GM19455 (cell line): ENCODE data around the gene CLIP1.

Experiments used
- ATAC-seq: cut with Tn5 transposase; IDR thresholded peaks from one replicate; pipeline ENCODE4 v1.9.1; 2021; ENCODE audit not compliant: unreplicated experiment

CLIP1 gene

DNA sequence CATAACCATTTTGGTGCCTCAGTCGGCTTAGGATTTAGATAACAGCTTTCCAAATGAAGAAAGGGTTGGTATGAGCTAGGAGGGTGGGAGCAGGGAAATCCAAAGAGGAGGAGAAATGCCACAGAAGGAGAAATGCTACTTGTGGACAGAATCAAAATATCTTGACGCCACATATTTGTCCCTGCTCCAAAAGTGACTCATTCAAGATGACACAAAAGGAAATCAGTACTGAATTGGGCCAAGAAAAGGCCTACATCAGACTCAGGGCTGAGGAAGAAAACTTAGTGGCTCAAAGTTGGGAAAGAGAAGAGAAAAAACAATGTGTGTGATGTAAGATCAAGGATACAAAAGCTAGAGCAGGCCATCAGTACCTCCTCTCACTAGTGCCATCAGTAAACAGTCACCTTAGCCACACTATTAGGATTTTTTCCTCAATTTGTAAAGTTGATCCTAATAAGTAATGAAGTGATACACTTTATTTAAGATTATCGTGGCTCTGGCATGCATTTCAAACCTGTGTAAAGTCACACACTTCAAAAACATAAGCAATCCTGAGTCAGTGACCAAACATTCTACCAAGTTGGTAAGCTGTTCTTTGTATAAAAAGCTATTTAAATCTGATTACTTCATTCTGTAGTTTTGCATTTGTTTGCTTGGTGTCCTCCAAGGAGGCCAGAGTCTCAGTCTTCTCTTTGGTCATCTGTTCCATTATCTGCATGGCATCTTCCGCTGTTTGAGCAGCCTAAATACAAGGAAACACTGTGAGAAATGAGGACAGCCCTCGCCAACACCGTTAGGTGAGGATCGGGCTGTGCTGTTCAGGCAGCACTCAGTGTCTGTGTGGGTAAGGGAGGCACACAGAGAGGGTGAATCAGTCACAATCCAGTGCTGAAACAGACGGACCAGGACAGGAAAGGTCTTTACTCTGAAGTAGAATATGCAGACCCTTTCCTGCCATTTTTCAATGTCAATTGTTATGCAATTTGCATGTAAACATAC lies 103.6 kb downstream of the CLIP1 start:
- no peak for ATAC-seq

DNA sequence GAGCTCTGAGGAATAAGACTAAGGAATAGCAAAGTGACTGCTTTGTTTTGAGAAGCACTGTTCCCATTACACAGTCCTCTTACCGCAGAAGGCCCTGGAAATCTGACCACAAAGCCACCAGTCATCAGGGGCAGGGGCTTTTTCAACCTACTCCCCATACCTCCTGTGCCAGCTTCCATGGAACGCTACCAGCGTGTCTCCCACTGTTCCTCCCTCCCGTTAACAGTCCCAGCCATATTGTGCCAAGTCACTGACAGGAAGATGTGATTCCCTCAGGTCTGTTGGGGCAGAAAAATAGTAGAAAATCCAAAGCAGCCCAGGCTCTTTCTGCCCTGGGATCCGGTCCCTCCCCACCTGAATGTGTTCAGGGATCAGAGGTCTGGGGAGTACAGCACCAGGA lies 109.5 kb downstream of the CLIP1 start:
- no peak for ATAC-seq

DNA sequence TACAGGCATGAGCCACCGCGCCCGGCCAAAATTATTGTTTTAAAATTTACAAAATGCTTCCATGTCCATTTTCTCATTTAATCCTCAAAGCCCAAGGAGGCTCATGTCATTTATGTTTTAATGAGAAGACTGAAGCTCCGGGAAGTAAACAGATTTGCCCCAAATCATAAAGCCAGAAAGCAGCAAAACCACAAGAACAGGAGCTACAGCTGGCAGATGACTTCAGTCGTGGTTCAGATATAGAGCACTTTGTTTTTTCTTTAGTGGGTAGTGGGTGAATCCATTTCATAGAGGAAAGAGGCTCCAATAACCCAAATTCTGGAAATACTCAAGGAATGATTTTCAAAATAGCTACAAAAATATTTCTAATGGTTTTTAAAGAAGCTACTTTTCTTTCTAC lies 110.8 kb downstream of the CLIP1 start:
- ATAC-seq, result no peak

DNA sequence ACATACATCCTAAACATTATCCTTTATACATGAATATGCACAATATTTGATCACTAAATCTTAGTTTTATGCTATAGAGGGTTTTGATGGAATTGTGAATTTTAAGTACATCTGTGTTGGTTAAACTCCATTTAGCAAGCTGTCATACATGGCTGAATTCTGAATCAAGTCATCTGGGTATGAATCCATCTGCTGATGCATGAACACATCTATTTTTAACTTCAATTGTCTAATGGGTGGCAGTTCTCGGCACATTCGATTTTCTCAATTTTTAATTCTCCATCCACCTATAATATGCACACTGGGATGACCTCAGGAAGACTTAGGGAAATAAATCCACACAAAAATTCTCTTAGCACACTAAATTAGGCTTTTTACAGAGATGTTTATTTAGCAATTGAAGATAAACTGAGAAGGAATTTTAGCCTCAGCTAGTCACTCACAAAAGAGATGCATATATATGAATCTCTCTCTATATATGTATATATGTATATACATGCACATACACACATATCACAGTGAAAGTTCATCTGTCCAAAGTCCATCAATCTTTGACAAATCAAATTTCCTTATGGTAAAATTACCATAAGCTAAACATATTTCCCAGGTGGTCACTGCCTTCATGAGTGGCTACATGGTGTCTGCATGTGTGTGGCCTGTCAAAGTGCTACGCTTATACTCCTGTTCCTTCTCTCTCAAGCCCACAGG lies 111.7 kb downstream of the CLIP1 start:
- ATAC-seq, result no peak

DNA sequence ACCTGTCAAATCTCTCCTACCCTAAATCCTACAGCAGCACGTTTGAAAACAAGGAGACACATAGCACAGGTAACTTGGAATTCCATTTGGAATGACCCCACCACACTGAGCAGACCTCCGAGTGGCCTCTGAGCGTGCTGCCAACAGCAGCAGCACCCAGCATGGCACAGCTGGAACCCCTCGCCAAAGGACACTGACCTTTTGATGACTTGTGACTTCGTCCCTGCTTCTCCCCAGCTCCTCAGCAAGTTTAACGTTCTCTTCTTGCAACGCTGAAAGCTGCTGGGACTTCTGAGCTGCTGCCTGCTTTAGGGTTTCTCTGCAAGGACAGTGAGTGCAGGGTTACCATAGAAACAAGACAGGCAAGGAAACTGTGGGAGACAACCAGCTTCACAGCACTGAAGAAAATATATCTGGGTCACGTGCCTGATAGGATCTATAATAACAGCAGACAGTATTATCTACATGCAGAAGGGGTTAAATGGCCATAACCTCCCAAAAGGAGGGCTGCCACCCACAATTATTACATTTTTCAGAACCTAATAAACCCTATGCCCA lies 112.8 kb downstream of the CLIP1 start:
- no peak for ATAC-seq

DNA sequence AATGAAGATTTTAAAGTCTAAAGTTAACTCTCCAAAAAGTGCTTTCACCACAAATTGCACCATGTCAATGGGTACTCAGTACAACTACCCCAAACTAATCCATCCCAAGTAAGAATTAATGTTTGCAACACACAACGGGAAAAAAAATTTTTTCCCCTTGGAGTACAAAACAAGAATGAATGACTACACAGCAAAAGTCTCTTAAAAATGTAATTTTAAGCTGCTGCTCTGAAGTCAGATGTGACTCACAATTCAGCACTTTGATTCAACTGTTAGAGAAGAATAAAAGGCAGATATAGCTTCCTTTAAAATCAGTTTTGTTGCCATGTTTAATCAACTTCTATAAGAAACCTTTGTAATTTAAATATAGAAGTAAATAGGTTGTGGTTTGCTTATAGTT lies 113.7 kb downstream of the CLIP1 start:
- ATAC-seq, result no peak

DNA sequence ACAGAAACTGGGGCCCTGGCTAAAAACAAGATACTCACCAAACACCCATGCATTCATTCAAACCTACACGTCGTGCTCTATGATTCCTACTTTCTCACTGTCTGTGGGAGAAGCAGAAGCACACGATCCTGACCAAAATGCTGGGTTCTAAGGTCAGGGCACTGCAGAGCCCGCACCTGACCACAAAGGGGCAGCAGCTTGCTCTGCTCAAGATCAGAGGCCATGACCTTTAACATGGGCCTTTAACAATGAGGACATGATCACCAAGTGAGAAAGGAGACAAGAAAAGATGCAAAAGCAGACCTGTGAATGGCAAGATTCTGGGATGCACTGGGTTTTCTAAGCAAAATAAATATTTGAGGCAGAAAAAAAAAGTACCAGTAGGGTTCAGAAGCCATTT lies 116.1 kb downstream of the CLIP1 start:
- no peak for ATAC-seq

DNA sequence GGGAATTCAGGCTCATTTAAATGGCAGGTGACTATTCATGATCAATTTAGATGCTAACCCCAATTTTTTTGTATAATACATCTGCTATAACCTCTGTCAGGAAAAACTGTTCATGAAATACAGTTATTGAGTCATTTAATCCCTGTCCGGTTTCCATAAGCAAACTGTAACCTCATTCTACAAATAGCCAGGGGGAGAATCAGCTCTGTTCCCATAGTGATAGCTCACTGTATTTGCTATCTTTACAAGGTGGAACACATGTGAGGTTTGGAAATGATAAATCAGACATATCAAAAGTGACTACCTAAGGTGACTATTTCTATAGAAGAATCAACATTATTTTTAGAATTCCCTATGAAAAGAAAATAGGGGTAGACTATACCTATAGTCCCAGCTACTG lies 117.5 kb downstream of the CLIP1 start:
- no peak for ATAC-seq

DNA sequence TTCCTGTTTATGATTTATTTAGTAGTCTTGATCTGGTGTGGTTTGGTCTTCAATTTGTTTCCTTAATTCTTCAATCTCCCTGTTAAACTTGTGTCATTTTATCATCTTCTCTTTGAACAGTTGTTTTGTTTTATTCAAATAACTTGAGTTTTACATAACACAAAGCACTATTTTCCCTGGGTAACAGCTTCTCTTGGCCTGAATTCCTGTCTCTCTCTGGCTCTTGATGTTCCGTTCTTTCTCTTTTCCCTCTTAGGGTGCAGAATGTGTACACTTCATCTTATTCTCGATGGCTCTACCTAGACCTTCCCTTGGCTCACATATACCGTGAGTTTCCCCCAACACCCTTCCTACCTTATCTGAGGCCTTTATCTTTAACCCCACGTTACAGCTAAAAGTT lies 119.4 kb downstream of the CLIP1 start:
- no peak for ATAC-seq

DNA sequence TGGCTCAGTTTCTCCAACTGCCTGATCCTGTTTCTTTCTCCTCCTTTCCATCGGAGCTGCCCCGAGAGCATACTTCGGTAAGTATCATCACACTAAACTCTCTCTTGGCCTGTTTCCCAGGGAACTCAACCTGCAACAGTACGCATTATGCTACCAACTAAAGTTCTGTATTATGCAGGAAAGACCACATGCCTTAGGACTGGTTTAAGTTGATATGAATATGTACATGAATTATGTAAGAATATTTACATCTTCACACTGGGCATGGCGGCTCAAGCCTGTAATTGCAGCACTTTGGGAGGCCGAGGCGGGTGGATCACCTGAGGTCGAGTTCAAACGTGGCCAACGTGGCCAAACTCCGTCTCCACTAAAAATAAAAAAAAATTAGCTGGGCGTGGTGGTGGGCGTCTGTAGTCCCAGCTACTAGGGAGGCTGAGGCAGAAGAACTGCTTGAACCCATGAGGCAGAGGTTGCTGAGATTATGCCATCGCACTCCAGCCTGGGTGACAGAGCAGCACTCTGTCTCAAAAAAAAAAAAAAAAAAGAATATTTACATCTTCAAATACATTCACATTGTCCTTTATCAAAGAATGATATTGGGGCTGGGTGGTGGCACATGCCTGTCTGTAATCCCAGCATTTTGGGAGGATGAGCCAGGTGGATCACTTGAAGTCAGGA lies 124.3 kb downstream of the CLIP1 start:
- ATAC-seq, result no peak

DNA sequence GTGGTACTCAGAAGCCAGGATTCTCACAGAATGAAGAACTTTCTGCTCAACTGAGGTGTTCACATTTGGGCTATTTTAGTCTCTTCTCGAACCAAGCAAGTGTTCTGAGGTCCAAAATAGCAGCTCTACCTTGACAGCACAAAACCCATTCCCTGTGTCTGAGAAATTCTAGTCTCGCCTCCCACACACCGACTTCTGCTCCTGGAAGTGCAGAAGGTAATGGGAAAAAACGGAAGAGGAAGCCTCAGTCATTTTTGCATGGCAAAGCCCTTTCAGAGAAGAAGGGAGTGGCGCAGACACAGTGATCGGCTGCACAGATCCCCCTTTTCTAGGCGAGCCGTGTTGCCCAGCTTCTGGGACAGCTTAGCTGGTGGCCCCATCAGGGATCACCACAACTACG lies 125.0 kb downstream of the CLIP1 start:
- ATAC-seq, result no peak

DNA sequence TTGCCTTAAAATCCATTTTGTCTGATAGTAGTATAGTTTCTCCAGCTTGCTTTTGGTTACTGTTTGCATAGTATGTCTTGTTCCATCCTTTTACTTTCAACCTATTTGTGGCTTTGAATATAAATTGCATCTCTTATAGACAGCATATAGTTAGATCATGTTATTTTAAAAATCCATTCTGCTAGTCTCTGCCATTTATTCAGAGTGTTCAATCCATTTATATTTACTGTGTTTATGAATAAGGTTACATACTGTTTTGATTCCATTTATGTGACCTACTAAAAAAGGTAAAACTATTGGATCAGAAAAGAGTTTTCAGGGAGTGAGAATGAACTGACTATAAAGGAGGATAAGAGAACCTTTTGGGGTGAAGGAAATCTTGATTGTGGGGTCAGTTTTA lies 126.6 kb downstream of the CLIP1 start:
- ATAC-seq, result no peak

DNA sequence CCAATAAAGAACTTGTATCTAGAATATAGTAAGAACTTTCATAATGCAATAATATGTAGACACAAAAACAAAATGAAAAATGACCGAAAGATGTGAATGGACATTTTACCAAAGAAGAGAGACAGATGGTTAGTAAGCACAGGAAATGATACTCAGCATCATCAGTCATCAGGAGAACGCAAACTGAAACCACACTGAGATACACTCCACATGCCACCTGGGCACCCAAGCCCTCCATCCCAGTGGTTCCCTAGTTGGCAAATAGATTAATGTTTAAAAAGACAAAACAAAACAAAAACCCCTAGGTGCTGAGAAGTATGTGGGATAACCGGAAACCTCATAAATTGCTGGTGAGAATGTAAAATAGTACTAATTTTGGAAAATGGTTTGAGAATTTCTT lies 129.4 kb downstream of the CLIP1 start:
- ATAC-seq, result no peak

DNA sequence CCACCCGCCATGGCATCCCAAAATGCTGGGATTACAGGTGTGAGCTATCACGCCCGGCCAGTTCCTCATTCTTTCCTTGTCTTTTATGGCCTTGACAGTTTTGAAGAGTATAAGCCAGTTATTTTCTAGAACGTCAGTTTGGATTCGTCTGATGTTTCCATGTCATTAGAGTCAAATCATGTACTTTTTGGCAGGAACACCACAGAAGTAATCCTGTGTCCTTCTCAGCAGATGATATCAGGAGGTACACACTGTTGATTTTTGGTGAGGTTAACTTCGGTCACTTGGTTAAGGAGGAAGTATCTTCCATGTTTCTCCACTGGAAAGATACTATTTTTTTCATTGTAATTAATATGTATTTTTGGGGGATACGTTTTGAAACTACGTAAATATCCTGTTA lies 131.0 kb downstream of the CLIP1 start:
- ATAC-seq, result no peak

DNA sequence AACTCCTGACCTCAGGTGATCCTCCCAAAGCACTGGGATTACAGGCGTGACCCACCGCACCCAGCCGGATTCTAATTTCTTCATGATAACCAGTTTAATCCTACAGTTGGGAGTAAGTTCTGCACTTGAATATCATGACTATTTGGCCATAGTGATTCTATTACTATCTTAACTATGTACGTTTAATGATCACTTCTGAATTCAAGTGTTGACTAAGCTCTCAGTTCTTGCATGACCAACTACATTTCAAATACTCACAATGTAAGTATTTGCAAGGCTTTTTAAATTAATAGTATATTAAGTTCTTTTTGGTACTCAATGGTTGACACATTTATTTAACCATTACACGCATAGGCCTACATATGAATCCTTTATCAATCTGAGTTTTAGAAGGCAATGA lies 138.8 kb downstream of the CLIP1 start:
- ATAC-seq, result no peak

DNA sequence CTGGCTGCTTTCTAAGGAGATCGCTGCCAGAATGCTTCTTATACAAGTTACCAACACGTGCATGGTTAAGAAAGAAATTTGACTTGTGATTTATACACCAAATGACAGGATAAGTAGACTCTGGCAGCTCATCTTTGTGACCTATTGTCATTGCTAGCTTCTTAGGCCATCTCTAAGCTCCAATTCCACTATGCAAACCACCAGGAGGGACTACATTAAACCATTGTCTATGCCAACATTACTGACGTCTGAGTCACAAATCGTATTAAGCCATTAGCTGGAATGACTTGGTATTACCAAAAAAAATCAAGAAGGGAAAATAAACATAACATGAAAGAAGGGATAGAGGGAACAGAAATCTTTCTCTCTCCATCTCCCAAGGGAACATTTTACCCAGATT lies 140.4 kb downstream of the CLIP1 start:
- ATAC-seq, result no peak

DNA sequence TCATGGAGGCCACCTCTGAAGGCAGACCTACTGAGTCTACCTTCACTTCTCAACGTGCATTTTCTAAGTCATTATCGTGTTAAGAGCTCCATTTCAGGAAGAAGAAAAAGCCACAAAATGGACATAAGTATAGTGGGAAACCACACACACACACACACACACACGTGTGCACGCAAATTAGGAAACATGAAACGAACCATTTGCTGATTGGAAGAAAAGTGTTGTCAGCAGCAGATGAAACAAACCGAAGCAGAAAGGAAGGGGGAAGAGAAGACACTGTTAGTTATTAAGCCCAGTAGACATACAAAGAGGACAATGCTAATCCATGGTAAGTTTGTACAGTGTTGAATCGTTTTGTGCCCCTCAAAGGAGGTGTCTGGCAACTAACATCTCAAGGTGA lies 146.2 kb downstream of the CLIP1 start:
- no peak for ATAC-seq

DNA sequence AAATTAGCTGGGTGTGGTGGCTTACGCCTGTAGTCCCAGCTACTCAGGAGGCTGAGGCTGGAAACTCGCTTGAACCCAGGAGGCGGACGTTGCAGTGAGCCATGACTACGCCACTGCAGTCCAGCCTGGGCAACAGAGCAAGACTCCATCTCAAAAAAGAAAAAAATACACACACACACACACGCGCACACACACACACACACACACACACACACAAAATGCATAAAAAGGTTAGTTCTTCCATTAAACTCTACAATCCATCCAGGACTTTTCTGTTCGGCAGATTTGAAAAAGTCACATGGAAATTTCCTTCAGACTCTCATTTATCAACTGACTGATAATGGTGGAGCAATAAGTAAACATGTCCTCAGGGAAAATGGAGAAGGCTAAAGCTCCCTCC lies 147.0 kb downstream of the CLIP1 start:
- ATAC-seq, result no peak

DNA sequence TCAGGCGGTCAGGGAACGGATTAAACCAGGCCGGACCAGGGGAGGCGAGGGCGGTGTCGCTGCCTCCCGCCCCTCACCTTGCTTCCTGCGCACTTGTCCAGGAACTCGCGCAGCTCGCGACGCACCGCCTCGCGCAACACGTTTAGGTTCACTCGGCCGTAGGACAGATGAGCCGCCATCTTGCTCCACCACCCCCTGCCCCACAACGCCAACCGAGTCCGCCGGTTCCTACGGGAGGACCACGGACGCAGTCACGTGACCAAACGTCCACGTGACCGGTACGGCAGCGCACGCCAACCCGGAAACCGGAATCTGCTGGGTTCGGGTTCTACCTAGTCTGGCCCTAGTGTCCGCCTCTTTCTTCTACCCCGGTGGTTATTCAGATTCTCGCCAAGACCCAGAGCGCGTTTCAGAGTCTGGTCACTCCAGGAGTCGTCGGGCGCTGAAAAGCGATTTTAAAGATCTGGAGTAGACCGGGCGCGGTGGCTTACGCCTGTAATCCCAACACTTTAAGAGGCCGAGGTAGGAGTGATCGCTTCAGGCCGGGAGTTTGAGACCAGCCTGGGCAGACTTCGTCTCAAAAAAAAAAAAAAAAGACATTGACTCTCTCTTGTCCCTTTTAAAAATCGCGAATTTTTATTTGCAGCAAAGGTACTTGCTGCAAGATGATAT lies 156.1 kb downstream of the CLIP1 start, which contains the start of gene VPS33A:
Gene VPS33A (minus strand): TSS at position 265 of the 672 bp plus-strand sequence. CDS start 86 bp downstream, at position 179.
- peak; percentile 84 for ATAC-seq

DNA sequence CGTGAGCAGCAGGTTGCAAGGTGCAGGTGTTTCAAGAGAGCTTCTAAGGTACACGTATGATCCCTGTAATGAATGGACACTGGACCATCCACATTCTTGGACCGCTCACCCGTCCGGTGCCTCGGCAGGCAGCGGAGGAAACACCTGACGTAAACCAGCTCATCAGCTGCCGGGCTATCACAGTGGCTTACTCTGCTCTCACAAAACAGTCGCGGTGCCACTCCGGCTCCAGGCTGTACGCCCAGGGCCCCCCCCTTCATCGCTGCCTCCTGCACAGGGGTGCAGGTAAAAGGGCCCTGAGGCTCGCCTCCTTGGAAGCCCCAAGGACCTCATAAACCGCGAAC lies 156.6 kb downstream of the CLIP1 start:
- ATAC-seq, result peak; percentile 46

DNA sequence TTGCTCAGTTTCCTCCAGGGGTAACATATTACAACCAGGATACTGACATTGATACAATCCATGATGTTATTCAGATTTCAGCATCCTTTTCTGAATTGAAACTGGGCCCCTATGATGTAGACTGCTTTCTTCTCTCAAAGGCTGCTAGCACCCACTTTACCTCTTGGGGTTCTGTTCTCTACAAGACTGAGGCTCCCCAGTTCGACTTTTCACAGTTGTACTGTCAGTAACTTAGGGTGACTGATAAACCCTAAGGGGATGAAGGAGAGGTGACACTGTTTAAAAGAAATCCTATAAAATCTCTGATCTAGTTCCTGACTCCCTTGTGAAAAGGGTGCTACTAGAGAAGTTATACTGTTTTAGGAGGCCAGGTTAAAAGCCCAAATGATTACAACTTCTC lies 157.0 kb downstream of the CLIP1 start:
- no peak for ATAC-seq
